Measurements from ENCODE around the gene CKAP2.

CKAP2 gene

DNA sequence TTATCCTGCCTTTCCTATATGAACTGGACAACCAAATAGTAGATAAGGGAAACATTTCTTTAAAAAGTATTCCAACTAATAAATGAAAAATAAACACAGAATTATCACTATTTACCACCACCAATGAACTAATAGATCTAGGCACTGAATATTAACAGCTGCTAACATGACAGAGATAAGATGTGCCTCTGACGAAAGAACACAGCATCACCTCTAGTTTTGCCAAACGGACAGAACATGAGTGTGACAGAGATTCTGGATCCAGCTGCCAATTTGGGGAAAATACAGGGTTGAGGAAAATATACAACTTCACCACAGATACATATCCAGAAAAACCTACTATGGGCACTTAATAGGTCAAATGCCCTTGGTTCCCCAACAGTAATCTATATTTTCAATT is 22.8 kb upstream of the CKAP2 start:
- CTCF ChIA-PET, result interaction anchor here (1.4 kb wide), 1 partner anchor 18 kb away, joined by 3 read pairs; no protein-coding TSS in a partner anchor
- TF ChIP-seq ZNF214 (tag by site-specific recombination; IDR thresholded peaks at IDR 0.05; ENCODE audit: borderline replicate concordance), result no peak
- TF ChIP-seq ZNF548 (tag by site-specific recombination; IDR thresholded peaks at IDR 0.05), result no peak
- no peak for TF ChIP-seq MEIS1 (CRISPR knock-in tag; IDR thresholded peaks at IDR 0.05; ENCODE audit: borderline replicate concordance)
- TF ChIP-seq, protein P1, sequence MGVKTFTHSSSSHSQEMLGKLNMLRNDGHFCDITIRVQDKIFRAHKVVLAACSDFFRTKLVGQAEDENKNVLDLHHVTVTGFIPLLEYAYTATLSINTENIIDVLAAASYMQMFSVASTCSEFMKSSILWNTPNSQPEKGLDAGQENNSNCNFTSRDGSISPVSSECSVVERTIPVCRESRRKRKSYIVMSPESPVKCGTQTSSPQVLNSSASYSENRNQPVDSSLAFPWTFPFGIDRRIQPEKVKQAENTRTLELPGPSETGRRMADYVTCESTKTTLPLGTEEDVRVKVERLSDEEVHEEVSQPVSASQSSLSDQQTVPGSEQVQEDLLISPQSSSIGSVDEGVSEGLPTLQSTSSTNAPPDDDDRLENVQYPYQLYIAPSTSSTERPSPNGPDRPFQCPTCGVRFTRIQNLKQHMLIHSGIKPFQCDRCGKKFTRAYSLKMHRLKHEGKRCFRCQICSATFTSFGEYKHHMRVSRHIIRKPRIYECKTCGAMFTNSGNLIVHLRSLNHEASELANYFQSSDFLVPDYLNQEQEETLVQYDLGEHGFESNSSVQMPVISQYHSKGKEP (tag by site-specific recombination; IDR thresholded peaks at IDR 0.05), result no peak
- TF ChIP-seq ZNF776 (tag by site-specific recombination; IDR thresholded peaks at IDR 0.05; ENCODE audit: borderline replicate concordance), result no peak
- no peak for TF ChIP-seq PRDM1 (tag by site-specific recombination; IDR thresholded peaks at IDR 0.05)
- TF ChIP-seq, protein P2, sequence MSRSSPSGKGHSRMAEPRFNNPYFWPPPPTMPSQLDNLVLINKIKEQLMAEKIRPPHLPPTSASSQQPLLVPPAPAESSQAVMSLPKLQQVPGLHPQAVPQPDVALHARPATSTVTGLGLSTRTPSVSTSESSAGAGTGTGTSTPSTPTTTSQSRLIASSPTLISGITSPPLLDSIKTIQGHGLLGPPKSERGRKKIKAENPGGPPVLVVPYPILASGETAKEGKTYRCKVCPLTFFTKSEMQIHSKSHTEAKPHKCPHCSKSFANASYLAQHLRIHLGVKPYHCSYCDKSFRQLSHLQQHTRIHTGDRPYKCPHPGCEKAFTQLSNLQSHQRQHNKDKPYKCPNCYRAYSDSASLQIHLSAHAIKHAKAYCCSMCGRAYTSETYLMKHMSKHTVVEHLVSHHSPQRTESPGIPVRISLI (tag by site-specific recombination; IDR thresholded peaks at IDR 0.05), result no peak
- TF ChIP-seq ZNF658 (tag by site-specific recombination; IDR thresholded peaks at IDR 0.05), result no peak
- TF ChIP-seq, protein P3, sequence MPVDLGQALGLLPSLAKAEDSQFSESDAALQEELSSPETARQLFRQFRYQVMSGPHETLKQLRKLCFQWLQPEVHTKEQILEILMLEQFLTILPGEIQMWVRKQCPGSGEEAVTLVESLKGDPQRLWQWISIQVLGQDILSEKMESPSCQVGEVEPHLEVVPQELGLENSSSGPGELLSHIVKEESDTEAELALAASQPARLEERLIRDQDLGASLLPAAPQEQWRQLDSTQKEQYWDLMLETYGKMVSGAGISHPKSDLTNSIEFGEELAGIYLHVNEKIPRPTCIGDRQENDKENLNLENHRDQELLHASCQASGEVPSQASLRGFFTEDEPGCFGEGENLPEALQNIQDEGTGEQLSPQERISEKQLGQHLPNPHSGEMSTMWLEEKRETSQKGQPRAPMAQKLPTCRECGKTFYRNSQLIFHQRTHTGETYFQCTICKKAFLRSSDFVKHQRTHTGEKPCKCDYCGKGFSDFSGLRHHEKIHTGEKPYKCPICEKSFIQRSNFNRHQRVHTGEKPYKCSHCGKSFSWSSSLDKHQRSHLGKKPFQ (tag by site-specific recombination; IDR thresholded peaks at IDR 0.05), result no peak
- TF ChIP-seq ZNF16 (tag by site-specific recombination; IDR thresholded peaks at IDR 0.05; ENCODE audit: low read depth), result no peak
- TF ChIP-seq, protein P4, sequence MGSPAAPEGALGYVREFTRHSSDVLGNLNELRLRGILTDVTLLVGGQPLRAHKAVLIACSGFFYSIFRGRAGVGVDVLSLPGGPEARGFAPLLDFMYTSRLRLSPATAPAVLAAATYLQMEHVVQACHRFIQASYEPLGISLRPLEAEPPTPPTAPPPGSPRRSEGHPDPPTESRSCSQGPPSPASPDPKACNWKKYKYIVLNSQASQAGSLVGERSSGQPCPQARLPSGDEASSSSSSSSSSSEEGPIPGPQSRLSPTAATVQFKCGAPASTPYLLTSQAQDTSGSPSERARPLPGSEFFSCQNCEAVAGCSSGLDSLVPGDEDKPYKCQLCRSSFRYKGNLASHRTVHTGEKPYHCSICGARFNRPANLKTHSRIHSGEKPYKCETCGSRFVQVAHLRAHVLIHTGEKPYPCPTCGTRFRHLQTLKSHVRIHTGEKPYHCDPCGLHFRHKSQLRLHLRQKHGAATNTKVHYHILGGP (tag by site-specific recombination; IDR thresholded peaks at IDR 0.05), result no peak
- TF ChIP-seq ZNF335 (tag by site-specific recombination; conservative IDR thresholded peaks at IDR 0.05), result no peak
- TF ChIP-seq ZNF596 (tag by site-specific recombination; IDR thresholded peaks at IDR 0.05), result no peak
- TF ChIP-seq ZNF350 (tag by site-specific recombination; IDR thresholded peaks at IDR 0.05), result no peak
- TF ChIP-seq ZNF473 (tag by site-specific recombination; IDR thresholded peaks at IDR 0.05), result no peak
- no peak for TF ChIP-seq ZEB2 (tag by site-specific recombination; IDR thresholded peaks at IDR 0.05)
- TF ChIP-seq ZNF292 (tag by site-specific recombination; IDR thresholded peaks at IDR 0.05; ENCODE audit: borderline replicate concordance, low read depth), result no peak
- Histone ChIP-seq H3K4me1 (ENCODE audit: control insufficient read depth, insufficient read depth, low read length) (0 out of 2 replicates have a peak, but pooled peaks cover 3% of the 10 kb centered on the region), H3K4me3 (ENCODE audit: low read depth, low read length) (no peak overlapping the region), H3K27ac (ENCODE audit: extremely low read depth, low read depth, low read length) (no peak overlapping the region), H3K36me3 (ENCODE audit: control insufficient read depth in 2 of 2, insufficient read depth in 1 of 2, low read length in 2 of 2) (peaks cover 15 to 43% of the 10 kb centered on the region in 2 experiments), H3K9me3 (ENCODE audit: control insufficient read depth, insufficient read depth, low read depth, low read length) (no peaks in the 10 kb centered on the region)
- POLR2A ChIA-PET, result no interaction called here

DNA sequence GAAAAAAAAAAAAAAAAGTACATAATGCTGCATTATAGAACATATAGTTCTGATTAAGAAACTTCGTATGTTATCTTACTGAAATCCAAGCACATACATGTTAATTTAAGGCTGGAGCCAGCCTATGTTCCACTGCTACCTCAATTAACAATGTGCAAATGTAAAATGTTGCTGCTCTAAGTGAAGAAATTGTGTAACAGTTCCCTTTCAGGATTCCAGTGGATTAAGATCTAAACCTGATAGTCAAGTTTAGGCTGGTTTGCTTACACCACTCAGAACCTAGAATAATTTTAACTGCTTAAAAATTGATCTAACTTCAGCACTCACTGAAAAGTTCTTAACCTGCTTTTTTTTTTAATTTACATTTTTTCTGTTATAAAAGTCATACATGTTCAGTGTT is 9.0 kb upstream of the CKAP2 start:
- CTCF ChIA-PET, result interaction anchor here (0.6 kb wide), 1 partner anchor 126 kb away, joined by 3 read pairs; no protein-coding TSS in a partner anchor
- no peak overlapping the region for H3K27ac ChIP-seq (ENCODE audit: extremely low read depth, low read depth, low read length)
- H3K4me3 ChIP-seq (ENCODE audit: low read depth, low read length), result no peak overlapping the region
- no peaks in the 10 kb centered on the region for H3K9me3 ChIP-seq (ENCODE audit: control insufficient read depth, insufficient read depth, low read depth, low read length)
- peaks cover 12% of the 10 kb centered on the region for H3K4me1 ChIP-seq (ENCODE audit: control insufficient read depth, insufficient read depth, low read length)
- TF ChIP-seq ZEB2 (tag by site-specific recombination; IDR thresholded peaks at IDR 0.05), result no peak
- POLR2A ChIA-PET, result no interaction called here
- peaks cover under 1 to 3% of the 10 kb centered on the region in 2 experiments; a peak in 2 of 3 replicates for H3K36me3 ChIP-seq (ENCODE audit: control insufficient read depth in 2 of 2, insufficient read depth in 1 of 2, low read length in 2 of 2)

Data from HEK293 (cell line).